ENCODE results near the gene ADGRG6.

- TF ChIP-seq CTCF (IDR thresholded peaks at IDR 0.05) (no peak), POLR2A (IDR thresholded peaks at IDR 0.05) (no peak)
Observed at GRCh38 chr6:142341855-142342330, 40.1 kb downstream of the ADGRG6 start.

Data from body of pancreas (tissue), 4 donors.